Stimulated activated CD8-positive, alpha-beta memory T cell treated with anti-CD3 and anti-CD28 coated beads, Interleukin-4, amount 100 ng/mL, for 1 hour (primary cell): ENCODE results near the gene SH2D6.
"Not testable (repeated sequence)": the region's sequence is repeated elsewhere in the genome, so short reads cannot be mapped to it uniquely, and the experiment has no call there.

Source experiments
- DNase-seq, 2 donors: peaks; one replicate each; pipeline ENCODE4 v3.0.0-alpha.2; 2020; ENCODE audit warnings: low read depth in 2 of 2, low spot score in 1 of 2

Gene SH2D6

GRCh38 chr2:85398426-85399182 is 19.9 kb upstream of the SH2D6 start:
- no peak for DNase-seq

- DNase-seq = no peak
Measured at GRCh38 chr2:85399183-85399455, 19.4 kb upstream of the SH2D6 start.

GRCh38 chr2:85400023-85400422 is 18.5 kb upstream of the SH2D6 start:
- DNase-seq = no peak

GRCh38 chr2:85400541-85401463 is 17.7 kb upstream of the SH2D6 start:
- DNase-seq = no peak

GRCh38 chr2:85401464-85401805 is 17.1 kb upstream of the SH2D6 start:
- no peak for DNase-seq

- DNase-seq = no peak
Measured at GRCh38 chr2:85401844-85402243, 16.7 kb upstream of the SH2D6 start.

GRCh38 chr2:85405201-85406059 is 13.1 kb upstream of the SH2D6 start:
- peak; percentile 46 for DNase-seq

- no peak for DNase-seq
Measured at GRCh38 chr2:85409845-85410583, 8.5 kb upstream of the SH2D6 start, which contains the start of gene CAPG. Gene CAPG, minus strand, starts transcription at chr2:85410366. Its CDS starts 8,221 bp downstream, at chr2:85402145.

GRCh38 chr2:85410584-85411404 is 7.7 kb upstream of the SH2D6 start:
- DNase-seq = no peak

- DNase-seq = no peak
Measured at GRCh38 chr2:85411405-85411748, 7.1 kb upstream of the SH2D6 start.

GRCh38 chr2:85413592-85414420 is 4.7 kb upstream of the SH2D6 start:
- DNase-seq = no peak

- DNase-seq = not testable (repeated sequence)
Measured at GRCh38 chr2:85414421-85414759, 4.1 kb upstream of the SH2D6 start.

- no peak for DNase-seq
Measured at GRCh38 chr2:85414761-85415553, 3.6 kb upstream of the SH2D6 start.

GRCh38 chr2:85415980-85416650 is 2.4 kb upstream of the SH2D6 start:
- no peak for DNase-seq

- DNase-seq = no peak
Measured at GRCh38 chr2:85419009-85419675, 628 bp downstream of the SH2D6 start.

- DNase-seq = peak; percentile 78 to 83
Measured at GRCh38 chr2:85420536-85421259, 2.2 kb downstream of the SH2D6 start.
